Activated naive CD8-positive, alpha-beta T cell treated with anti-CD3 and anti-CD28 coated beads, Interleukin-2, amount 10 ng/mL, durations not matched to agents 7 days and 5 days (primary cell): Measurements from ENCODE around the gene C3. TPM values are rescaled to one million over a fixed set of nuclear protein-coding genes. Genes with fewer than 3 reads are reported as not detected.
"Not testable (repeated sequence)": the region's sequence is repeated elsewhere in the genome, so short reads cannot be mapped to it uniquely, and the experiment has no call there.

ENCODE experiments used
- ATAC-seq: fragments of 150-1000 bp; cut with Tn5 transposase; one replicate; pipeline ENCODE4 v1.10.0; 2021; ENCODE audit warnings: low read depth, moderate library complexity
- POLR2A ChIA-PET: fragments of 350-600 bp; sonication (Branson Sonifier 250); formaldehyde crosslinking; loops from one replicate; lab custom pipeline; 2021; ENCODE audit warnings: antibody characterized with exemption; lab: Charles Lee
- DNase-seq: peaks from one replicate; pipeline ENCODE4 v3.0.0; 2021
- H3K27ac Mint-ChIP-seq: one replicate; pipeline ENCODE4 v1.8.0; 2022; ENCODE audit warnings: mild to moderate bottlenecking, mixed read lengths
- H3K27me3 Mint-ChIP-seq: one replicate; pipeline ENCODE4 v1.8.0; 2022; ENCODE audit warnings: mild to moderate bottlenecking, moderate library complexity, mixed read lengths
- H3K36me3 Mint-ChIP-seq: one replicate; pipeline ENCODE4 v1.8.0; 2021; ENCODE audit warnings: mild to moderate bottlenecking, mixed read lengths
- H3K4me1 Mint-ChIP-seq: one replicate; pipeline ENCODE4 v1.8.0; 2021; ENCODE audit warnings: mixed read lengths
- H3K4me3 Mint-ChIP-seq: one replicate; pipeline ENCODE4 v1.8.0; 2022; ENCODE audit warnings: mild to moderate bottlenecking, moderate library complexity, mixed read lengths
- H3K9me3 Mint-ChIP-seq: one replicate; pipeline ENCODE4 v1.8.0; 2021; ENCODE audit warnings: mixed read lengths
- total RNA-seq, 2 experiments: library from RNA; stranded (reverse); gene quantifications; one replicate each; pipeline ENCODE4 v1.2.3, GENCODE V29; 2021

C3 gene
- total RNA-seq, 2 experiments from 2014 or later: 2.0 to 2.1 TPM

- H3K9me3 Mint-ChIP-seq: no peaks in the 10 kb centered on the region
- POLR2A ChIA-PET: no interaction called here
- H3K4me3 Mint-ChIP-seq: no peak overlapping the region
- H3K36me3 Mint-ChIP-seq: no peaks in the 10 kb centered on the region
- H3K27ac Mint-ChIP-seq: no peak overlapping the region
- H3K4me1 Mint-ChIP-seq: peaks cover 9% of the 10 kb centered on the region
- peaks cover 31% of the 10 kb centered on the region for H3K27me3 Mint-ChIP-seq
- no peak for ATAC-seq
- no peak for DNase-seq
These were observed 8.8 kb downstream of the C3 start for GRCh38 chr19:6711605-6712004.

GRCh38 chr19:6711078-6711361 lies 9.4 kb downstream of the C3 start:
- POLR2A ChIA-PET: no interaction called here
- ATAC-seq: no peak

GRCh38 chr19:6710273-6711077 lies 10.0 kb downstream of the C3 start:
- Mint-ChIP-seq H3K9me3 (no peaks in the 10 kb centered on the region), H3K36me3 (no peaks in the 10 kb centered on the region), H3K4me3 (peak overlapping the region; percentile 53), H3K27me3 (peaks cover 31% of the 10 kb centered on the region), H3K4me1 (peaks cover 11% of the 10 kb centered on the region), H3K27ac (peak overlapping the region; percentile 80)
- POLR2A ChIA-PET: no interaction called here
- DNase-seq: no peak
- no peak for ATAC-seq

More at GRCh38 chr19:6711078-6711361, 9.4 kb downstream of the C3 start:
- no peak for DNase-seq
- Mint-ChIP-seq H3K4me3 (no peak overlapping the region), H3K27me3 (peaks cover 31% of the 10 kb centered on the region), H3K27ac (no peak overlapping the region), H3K9me3 (no peaks in the 10 kb centered on the region), H3K36me3 (no peaks in the 10 kb centered on the region), H3K4me1 (peaks cover 11% of the 10 kb centered on the region)

- Mint-ChIP-seq H3K27me3 (peaks cover 35% of the 10 kb centered on the region), H3K9me3 (no peaks in the 10 kb centered on the region), H3K4me1 (peaks cover 11% of the 10 kb centered on the region), H3K27ac (no peak overlapping the region), H3K36me3 (no peaks in the 10 kb centered on the region), H3K4me3 (no peak overlapping the region)
- POLR2A ChIA-PET: no interaction called here
- DNase-seq (no peak), ATAC-seq (no peak)
These were observed 10.9 kb downstream of the C3 start for GRCh38 chr19:6709549-6709948.

GRCh38 chr19:6708913-6709312 lies 11.5 kb downstream of the C3 start:
- H3K27ac Mint-ChIP-seq, ATAC-seq, H3K4me3 Mint-ChIP-seq, H3K36me3 Mint-ChIP-seq, POLR2A ChIA-PET, DNase-seq, H3K9me3 Mint-ChIP-seq: not testable (repeated sequence)
- H3K4me1 Mint-ChIP-seq: peaks cover 11% of the 10 kb centered on the region
- peaks cover 35% of the 10 kb centered on the region for H3K27me3 Mint-ChIP-seq

- POLR2A ChIA-PET: no interaction called here
These were observed 12.1 kb downstream of the C3 start for GRCh38 chr19:6708346-6708745.

GRCh38 chr19:6707658-6708018 lies 12.8 kb downstream of the C3 start:
- H3K27ac Mint-ChIP-seq: peak overlapping the region; percentile 45
- DNase-seq (no peak), ATAC-seq (no peak)
- H3K36me3 Mint-ChIP-seq: no peaks in the 10 kb centered on the region
- no peak overlapping the region for H3K4me3 Mint-ChIP-seq
- peaks cover 11% of the 10 kb centered on the region for H3K4me1 Mint-ChIP-seq
- no peaks in the 10 kb centered on the region for H3K9me3 Mint-ChIP-seq
- POLR2A ChIA-PET: no interaction called here
- peaks cover 37% of the 10 kb centered on the region for H3K27me3 Mint-ChIP-seq

More at GRCh38 chr19:6708346-6708745, 12.1 kb downstream of the C3 start:
- Mint-ChIP-seq H3K27me3 (peaks cover 35% of the 10 kb centered on the region), H3K4me3 (no peak overlapping the region), H3K4me1 (peaks cover 11% of the 10 kb centered on the region), H3K9me3 (no peaks in the 10 kb centered on the region), H3K27ac (no peak overlapping the region), H3K36me3 (no peaks in the 10 kb centered on the region)
- no peak for DNase-seq
- ATAC-seq: no peak

GRCh38 chr19:6707011-6707657 lies 13.3 kb downstream of the C3 start:
- no peaks in the 10 kb centered on the region for H3K36me3 Mint-ChIP-seq
- no peak for DNase-seq
- H3K9me3 Mint-ChIP-seq: no peaks in the 10 kb centered on the region
- no peak overlapping the region for H3K27ac Mint-ChIP-seq
- H3K27me3 Mint-ChIP-seq: peaks cover 39% of the 10 kb centered on the region
- H3K4me3 Mint-ChIP-seq: no peak overlapping the region
- POLR2A ChIA-PET: no interaction called here
- H3K4me1 Mint-ChIP-seq: peaks cover 11% of the 10 kb centered on the region
- no peak for ATAC-seq

GRCh38 chr19:6706633-6706958 lies 13.9 kb downstream of the C3 start:
- Mint-ChIP-seq H3K9me3 (no peaks in the 10 kb centered on the region), H3K4me3 (no peak overlapping the region), H3K36me3 (no peaks in the 10 kb centered on the region), H3K4me1 (peaks cover 11% of the 10 kb centered on the region), H3K27me3 (peaks cover 39% of the 10 kb centered on the region), H3K27ac (no peak overlapping the region)
- POLR2A ChIA-PET: no interaction called here
- no peak for ATAC-seq
- no peak for DNase-seq

- Mint-ChIP-seq H3K9me3 (no peaks in the 10 kb centered on the region), H3K27ac (no peak overlapping the region), H3K27me3 (peaks cover 37% of the 10 kb centered on the region), H3K4me1 (peaks cover 11% of the 10 kb centered on the region), H3K4me3 (no peak overlapping the region), H3K36me3 (no peaks in the 10 kb centered on the region)
- POLR2A ChIA-PET: no interaction called here
- no peak for DNase-seq
- ATAC-seq: no peak
These were observed 14.4 kb downstream of the C3 start for GRCh38 chr19:6705931-6706632.

GRCh38 chr19:6700586-6701316 lies 19.7 kb downstream of the C3 start:
- H3K27ac Mint-ChIP-seq: no peak overlapping the region
- ATAC-seq (no peak), DNase-seq (no peak)
- POLR2A ChIA-PET: no interaction called here
- peaks cover 9% of the 10 kb centered on the region for H3K4me1 Mint-ChIP-seq
- peaks cover 11% of the 10 kb centered on the region for H3K27me3 Mint-ChIP-seq
- H3K36me3 Mint-ChIP-seq: peaks cover 2% of the 10 kb centered on the region
- peaks cover 5% of the 10 kb centered on the region for H3K9me3 Mint-ChIP-seq
- no peak overlapping the region for H3K4me3 Mint-ChIP-seq

- H3K27me3 Mint-ChIP-seq: peaks cover 12% of the 10 kb centered on the region
- no peak for ATAC-seq
- POLR2A ChIA-PET: no interaction called here
- H3K36me3 Mint-ChIP-seq: peaks cover 2% of the 10 kb centered on the region
- no peak overlapping the region for H3K4me3 Mint-ChIP-seq
- H3K27ac Mint-ChIP-seq: no peak overlapping the region
- no peak for DNase-seq
- peaks cover 9% of the 10 kb centered on the region for H3K4me1 Mint-ChIP-seq
- peaks cover 5% of the 10 kb centered on the region for H3K9me3 Mint-ChIP-seq
These were observed 20.5 kb downstream of the C3 start for GRCh38 chr19:6699935-6700334.

GRCh38 chr19:6697291-6697690 lies 23.2 kb downstream of the C3 start:
- peaks cover 10% of the 10 kb centered on the region for H3K4me1 Mint-ChIP-seq
- POLR2A ChIA-PET: interaction anchor here (0.5 to 0.6 kb wide), 2 partner anchors 28 to 159 kb away, joined by 3 to 4 read pairs; no protein-coding TSS in a partner anchor
- H3K9me3 Mint-ChIP-seq: peaks cover 5% of the 10 kb centered on the region
- peaks cover 6% of the 10 kb centered on the region for H3K27me3 Mint-ChIP-seq
- peaks cover 2% of the 10 kb centered on the region for H3K36me3 Mint-ChIP-seq
- ATAC-seq (peak; percentile 68), DNase-seq (no peak)
- H3K27ac Mint-ChIP-seq: peak overlapping the region; percentile 56
- peak overlapping the region; percentile 32 for H3K4me3 Mint-ChIP-seq
